Activated naive CD8-positive, alpha-beta T cell treated with anti-CD3 and anti-CD28 coated beads, Interleukin-2, amount 50 U/mL, for 24 hours (primary cell): ENCODE results near the gene PRRC2B.
"Not testable (repeated sequence)": the region's sequence is repeated elsewhere in the genome, so short reads cannot be mapped to it uniquely, and the experiment has no call there.

Experiments
- ATAC-seq: fragments of 150-1000 bp; cut with Tn5 transposase; one replicate; pipeline ENCODE4 v1.10.0; 2021
- DNase-seq: peaks from one replicate; pipeline ENCODE4 v3.0.0; 2021
- H3K27ac Mint-ChIP-seq: one replicate; pipeline ENCODE4 v1.8.0; 2021; ENCODE audit warnings: mild to moderate bottlenecking, mixed read lengths
- H3K27me3 Mint-ChIP-seq: one replicate; pipeline ENCODE4 v1.8.0; 2021; ENCODE audit warnings: mixed read lengths
- H3K36me3 Mint-ChIP-seq: one replicate; pipeline ENCODE4 v1.8.0; 2021; ENCODE audit warnings: low read depth, mixed read lengths
- H3K4me1 Mint-ChIP-seq: one replicate; pipeline ENCODE4 v1.8.0; 2021; ENCODE audit warnings: mixed read lengths
- H3K4me3 Mint-ChIP-seq: one replicate; pipeline ENCODE4 v1.8.0; 2021; ENCODE audit warnings: mild to moderate bottlenecking, moderate library complexity, mixed read lengths
- H3K9me3 Mint-ChIP-seq: one replicate; pipeline ENCODE4 v1.8.0; 2021; ENCODE audit warnings: mixed read lengths

Gene PRRC2B

GRCh38 chr9:131370638-131371037 lies 23.2 kb upstream of the PRRC2B start:
- no peak for ATAC-seq
- Mint-ChIP-seq H3K27ac (no peak overlapping the region), H3K36me3 (no peaks in the 10 kb centered on the region), H3K4me1 (peaks cover 18% of the 10 kb centered on the region), H3K27me3 (no peaks in the 10 kb centered on the region), H3K9me3 (no peaks in the 10 kb centered on the region), H3K4me3 (no peak overlapping the region)
- no peak for DNase-seq

DNA sequence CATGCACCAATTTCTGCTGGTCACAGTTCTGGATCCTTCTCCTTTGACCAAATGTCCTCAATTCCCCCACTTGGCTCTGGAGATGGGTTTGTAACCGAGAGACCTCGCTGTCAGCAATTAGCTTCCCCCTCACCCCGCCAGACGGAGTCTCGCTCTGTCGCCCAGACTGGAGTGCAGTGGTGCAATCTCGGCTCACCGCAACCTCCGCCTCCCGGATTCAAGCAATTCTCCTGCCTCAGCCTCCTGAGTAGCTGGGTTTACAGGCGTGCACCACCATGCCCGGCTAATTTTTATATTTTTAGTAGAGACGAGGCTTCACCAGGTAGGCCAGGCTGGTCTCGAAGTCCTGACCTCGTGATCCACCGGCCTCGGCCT lies 21.3 kb upstream of the PRRC2B start:
- Mint-ChIP-seq H3K27ac (peak overlapping the region; percentile 90), H3K4me3 (peak overlapping the region; percentile 84), H3K4me1 (peaks cover 18% of the 10 kb centered on the region)
- DNase-seq, ATAC-seq, H3K27me3 Mint-ChIP-seq, H3K9me3 Mint-ChIP-seq, H3K36me3 Mint-ChIP-seq: not testable (repeated sequence)

DNA sequence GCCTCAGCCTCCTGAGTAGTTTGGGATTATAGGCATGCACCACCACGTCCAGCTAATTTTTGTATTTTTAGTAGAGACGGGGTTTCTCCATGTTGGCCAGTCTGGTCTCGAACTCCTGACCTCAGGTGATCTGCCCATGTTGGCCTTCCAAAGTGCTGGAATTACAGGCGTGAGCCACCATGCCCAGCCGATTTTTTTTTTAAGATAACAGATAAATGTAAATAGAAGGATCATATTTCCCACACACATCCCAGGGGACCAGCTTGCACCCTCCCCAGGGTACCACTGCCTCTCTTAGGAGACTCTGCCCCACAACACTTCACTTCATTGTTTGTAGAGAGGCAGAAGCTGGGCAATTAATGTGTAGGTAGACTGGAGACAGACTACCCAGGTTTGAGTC lies 19.2 kb upstream of the PRRC2B start:
- H3K27me3 Mint-ChIP-seq, H3K9me3 Mint-ChIP-seq, DNase-seq, ATAC-seq, H3K27ac Mint-ChIP-seq, H3K36me3 Mint-ChIP-seq: not testable (repeated sequence)
- peaks cover 18% of the 10 kb centered on the region for H3K4me1 Mint-ChIP-seq
- H3K4me3 Mint-ChIP-seq = peak overlapping the region; percentile 84

DNA sequence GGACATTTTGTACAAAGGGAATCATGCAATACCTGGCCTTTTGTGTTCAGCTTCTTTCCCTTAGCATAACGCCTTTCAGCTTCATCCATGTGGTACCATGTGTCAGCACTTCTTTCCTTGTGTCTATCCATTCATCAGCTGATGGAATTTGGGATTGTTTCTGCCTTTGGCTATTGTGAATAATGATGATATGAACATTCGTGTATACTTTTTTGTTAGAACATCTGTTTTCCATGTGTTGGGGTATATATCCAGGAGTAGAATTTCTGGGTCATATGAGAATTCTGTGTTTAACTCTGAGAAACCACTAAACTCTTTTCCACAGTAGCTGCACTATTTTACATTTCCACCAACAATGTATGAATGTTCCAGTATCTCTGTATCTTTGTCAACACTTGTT lies 14.8 kb upstream of the PRRC2B start:
- no peak overlapping the region for H3K27ac Mint-ChIP-seq
- no peaks in the 10 kb centered on the region for H3K9me3 Mint-ChIP-seq
- DNase-seq = no peak
- no peaks in the 10 kb centered on the region for H3K36me3 Mint-ChIP-seq
- H3K4me3 Mint-ChIP-seq = no peak overlapping the region
- H3K4me1 Mint-ChIP-seq = no peaks in the 10 kb centered on the region
- ATAC-seq = no peak
- H3K27me3 Mint-ChIP-seq = no peaks in the 10 kb centered on the region

DNA sequence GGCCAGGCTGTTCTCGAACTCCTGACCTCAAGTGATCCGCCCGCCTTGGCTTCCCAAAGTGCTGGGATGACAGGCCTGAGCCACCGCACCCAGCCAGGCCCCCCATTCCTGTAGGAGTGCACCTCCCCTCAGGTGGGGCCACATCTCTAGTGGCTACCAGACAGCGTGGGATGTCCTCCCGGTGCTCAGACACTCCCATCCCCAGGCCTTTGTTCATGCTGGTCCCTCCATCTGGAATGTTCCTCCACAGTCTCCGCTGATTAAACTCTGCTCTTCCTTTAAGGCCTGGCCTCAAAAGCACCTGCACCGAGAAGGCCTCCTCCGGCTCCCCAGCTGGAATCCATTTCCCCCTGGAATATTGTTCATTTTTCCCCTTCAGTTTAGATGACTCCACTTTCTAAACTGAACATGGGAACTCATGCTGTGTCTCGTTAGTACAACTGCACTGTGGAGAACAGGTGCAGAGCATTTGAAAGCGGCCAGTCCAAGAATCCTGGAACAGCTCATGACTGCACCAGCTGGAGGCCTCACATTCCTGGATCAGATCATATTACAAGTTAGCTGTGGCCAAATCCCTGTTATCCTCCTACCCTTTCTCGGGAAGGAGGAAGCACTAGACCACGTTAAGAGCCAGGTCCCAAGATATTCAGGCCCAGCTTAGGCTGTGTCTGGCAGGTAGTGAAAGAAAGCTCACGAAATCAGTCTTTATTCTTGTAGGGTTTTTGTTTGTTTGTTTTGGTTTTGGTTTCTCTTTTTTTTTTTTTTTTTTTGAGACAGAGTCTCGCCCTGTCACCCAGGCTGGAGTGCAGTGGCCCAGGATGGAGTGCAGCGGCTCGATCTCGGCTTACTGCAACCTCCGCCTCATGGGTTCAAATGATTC lies 10.8 kb upstream of the PRRC2B start:
- Mint-ChIP-seq H3K36me3 (no peaks in the 10 kb centered on the region), H3K4me3 (no peak overlapping the region), H3K9me3 (no peaks in the 10 kb centered on the region), H3K27me3 (no peaks in the 10 kb centered on the region), H3K27ac (no peak overlapping the region), H3K4me1 (no peaks in the 10 kb centered on the region)
- ATAC-seq (no peak), DNase-seq (no peak)

DNA sequence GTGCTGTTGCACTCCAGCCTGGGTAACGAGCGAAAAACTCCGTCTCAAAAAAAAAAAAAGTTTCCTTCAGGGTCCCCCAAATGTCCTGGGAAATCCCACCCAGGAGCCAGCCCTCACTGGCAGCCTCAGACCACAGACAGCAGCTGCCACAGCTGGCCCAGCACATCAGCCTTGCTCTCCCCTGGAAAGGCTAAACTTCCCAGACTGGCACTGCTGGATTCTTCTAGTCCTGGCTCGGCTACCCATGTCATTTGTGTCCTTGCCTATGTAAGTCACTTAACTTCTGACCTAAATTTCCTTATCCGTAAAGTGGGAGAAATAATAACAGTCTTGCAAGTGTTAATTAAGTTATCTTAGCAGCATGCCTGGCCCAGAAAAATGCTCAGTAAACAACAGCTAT lies 8.6 kb upstream of the PRRC2B start:
- Mint-ChIP-seq H3K4me3 (no peak overlapping the region), H3K27me3 (no peaks in the 10 kb centered on the region), H3K36me3 (no peaks in the 10 kb centered on the region), H3K4me1 (no peaks in the 10 kb centered on the region), H3K9me3 (no peaks in the 10 kb centered on the region), H3K27ac (no peak overlapping the region)
- DNase-seq = no peak
- ATAC-seq = no peak

- H3K9me3 Mint-ChIP-seq = no peaks in the 10 kb centered on the region
- no peaks in the 10 kb centered on the region for H3K36me3 Mint-ChIP-seq
- H3K27ac Mint-ChIP-seq = no peak overlapping the region
- no peak overlapping the region for H3K4me3 Mint-ChIP-seq
- H3K27me3 Mint-ChIP-seq = no peaks in the 10 kb centered on the region
- no peaks in the 10 kb centered on the region for H3K4me1 Mint-ChIP-seq
- ATAC-seq (no peak), DNase-seq (no peak)
Measured at GRCh38 chr9:131386281-131386680, 7.6 kb upstream of the PRRC2B start.

GRCh38 chr9:131387394-131387793 lies 6.5 kb upstream of the PRRC2B start:
- Mint-ChIP-seq H3K4me3 (no peak overlapping the region), H3K27ac (no peak overlapping the region), H3K4me1 (no peaks in the 10 kb centered on the region), H3K27me3 (no peaks in the 10 kb centered on the region), H3K36me3 (no peaks in the 10 kb centered on the region), H3K9me3 (no peaks in the 10 kb centered on the region)
- DNase-seq = no peak
- no peak for ATAC-seq

DNA sequence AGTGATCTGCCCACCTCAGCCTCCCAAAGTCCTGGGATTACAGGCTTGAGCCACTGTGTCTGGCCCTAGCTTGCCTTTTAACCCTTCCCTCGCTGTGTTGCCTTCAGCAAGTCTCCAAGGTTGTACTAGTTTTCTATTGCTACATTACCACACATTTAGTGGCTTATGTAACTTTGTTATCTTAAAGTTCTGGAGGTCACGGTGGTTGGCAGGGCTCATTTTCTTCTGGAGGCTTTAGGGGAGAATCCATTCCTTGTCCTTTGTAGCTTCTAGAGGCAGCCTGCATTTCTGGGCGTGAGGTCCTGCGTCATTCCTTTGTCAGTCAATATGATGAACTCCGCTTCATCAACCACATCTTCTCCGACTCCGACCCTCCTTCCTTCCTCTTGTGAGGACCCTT lies 2.9 kb upstream of the PRRC2B start:
- H3K27me3 Mint-ChIP-seq = no peaks in the 10 kb centered on the region
- no peak overlapping the region for H3K27ac Mint-ChIP-seq
- peaks cover 18% of the 10 kb centered on the region for H3K4me1 Mint-ChIP-seq
- ATAC-seq (no peak), DNase-seq (no peak)
- H3K9me3 Mint-ChIP-seq = no peaks in the 10 kb centered on the region
- peaks cover 6% of the 10 kb centered on the region for H3K36me3 Mint-ChIP-seq
- no peak overlapping the region for H3K4me3 Mint-ChIP-seq

DNA sequence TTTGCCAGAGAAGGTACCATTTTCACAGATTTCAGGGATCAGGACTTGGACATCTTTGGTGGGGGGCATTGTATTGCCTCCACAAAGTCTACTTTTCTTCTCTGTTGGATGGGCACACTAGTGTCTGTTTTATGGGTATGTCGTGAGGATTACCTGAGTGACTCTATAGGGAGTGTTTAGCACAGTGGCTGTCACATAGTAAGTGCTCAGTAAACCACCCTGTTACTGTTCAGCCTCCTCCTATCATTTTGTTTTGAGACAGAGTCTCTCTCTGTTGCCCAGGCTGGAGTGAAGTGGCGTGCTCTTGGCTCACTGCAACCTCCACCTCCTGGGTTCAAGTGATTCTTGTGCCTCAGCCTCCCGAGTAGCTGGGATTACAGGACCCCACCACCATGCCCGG lies 2.4 kb upstream of the PRRC2B start:
- Mint-ChIP-seq H3K27ac (no peak overlapping the region), H3K4me1 (peaks cover 23% of the 10 kb centered on the region), H3K27me3 (no peaks in the 10 kb centered on the region), H3K36me3 (peaks cover 6% of the 10 kb centered on the region), H3K4me3 (no peak overlapping the region), H3K9me3 (no peaks in the 10 kb centered on the region)
- no peak for ATAC-seq
- no peak for DNase-seq

- no peaks in the 10 kb centered on the region for H3K27me3 Mint-ChIP-seq
- no peaks in the 10 kb centered on the region for H3K9me3 Mint-ChIP-seq
- H3K4me3 Mint-ChIP-seq = peak overlapping the region; percentile 93
- H3K27ac Mint-ChIP-seq = peak overlapping the region; percentile 97
- peaks cover 20% of the 10 kb centered on the region for H3K36me3 Mint-ChIP-seq
- H3K4me1 Mint-ChIP-seq = peaks cover 52% of the 10 kb centered on the region
- DNase-seq = peak; percentile 60
- ATAC-seq = peak; percentile 15
Measured at GRCh38 chr9:131394464-131395156, 724 bp downstream of the PRRC2B start.

- Mint-ChIP-seq H3K36me3 (peaks cover 20% of the 10 kb centered on the region), H3K4me3 (peak overlapping the region; percentile 93), H3K4me1 (peaks cover 60% of the 10 kb centered on the region), H3K9me3 (no peaks in the 10 kb centered on the region), H3K27ac (peak overlapping the region; percentile 97), H3K27me3 (no peaks in the 10 kb centered on the region)
- DNase-seq (peak; percentile 71), ATAC-seq (peak; percentile 86)
Measured at GRCh38 chr9:131395157-131396098, 1.5 kb downstream of the PRRC2B start.

DNA sequence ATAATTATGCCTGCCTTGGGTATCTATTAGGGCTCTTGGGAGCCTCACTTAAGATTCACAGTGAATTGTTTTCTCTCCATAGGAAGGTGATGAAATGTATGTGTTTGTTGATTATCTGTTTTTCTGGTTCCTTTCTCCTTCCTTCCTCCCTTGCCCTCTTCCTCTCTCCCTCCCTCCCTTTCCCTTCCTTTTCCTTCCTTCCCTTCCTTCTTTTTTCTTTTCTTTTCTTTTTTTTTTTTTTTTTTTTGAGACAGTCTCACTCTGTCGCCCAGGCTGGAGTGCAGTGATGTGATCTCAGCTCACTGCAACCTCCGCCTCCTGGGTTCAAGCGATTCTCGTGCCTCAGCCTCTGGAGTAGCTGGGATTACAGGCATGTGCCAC lies 2.2 kb downstream of the PRRC2B start:
- not testable (repeated sequence) for ATAC-seq, DNase-seq, H3K27me3 Mint-ChIP-seq, H3K9me3 Mint-ChIP-seq, H3K27ac Mint-ChIP-seq
- Mint-ChIP-seq H3K36me3 (peaks cover 20% of the 10 kb centered on the region), H3K4me1 (peaks cover 66% of the 10 kb centered on the region), H3K4me3 (peak overlapping the region; percentile 93)

- ATAC-seq = no peak
- peak overlapping the region; percentile 76 for H3K27ac Mint-ChIP-seq
- H3K36me3 Mint-ChIP-seq = peaks cover 20% of the 10 kb centered on the region
- DNase-seq = no peak
- peaks cover 69% of the 10 kb centered on the region for H3K4me1 Mint-ChIP-seq
- H3K4me3 Mint-ChIP-seq = peak overlapping the region; percentile 93
- no peaks in the 10 kb centered on the region for H3K9me3 Mint-ChIP-seq
- no peaks in the 10 kb centered on the region for H3K27me3 Mint-ChIP-seq
Measured at GRCh38 chr9:131396626-131397025, 2.7 kb downstream of the PRRC2B start.
